IPS-NIHi11 (cell line): ENCODE data around the gene LHX4.

Source experiments
- DNase-seq: peaks from one replicate; pipeline ENCODE4 v3.0.0; 2012; ENCODE audit warnings: mixed read lengths, low spot score

LHX4 gene

DNA sequence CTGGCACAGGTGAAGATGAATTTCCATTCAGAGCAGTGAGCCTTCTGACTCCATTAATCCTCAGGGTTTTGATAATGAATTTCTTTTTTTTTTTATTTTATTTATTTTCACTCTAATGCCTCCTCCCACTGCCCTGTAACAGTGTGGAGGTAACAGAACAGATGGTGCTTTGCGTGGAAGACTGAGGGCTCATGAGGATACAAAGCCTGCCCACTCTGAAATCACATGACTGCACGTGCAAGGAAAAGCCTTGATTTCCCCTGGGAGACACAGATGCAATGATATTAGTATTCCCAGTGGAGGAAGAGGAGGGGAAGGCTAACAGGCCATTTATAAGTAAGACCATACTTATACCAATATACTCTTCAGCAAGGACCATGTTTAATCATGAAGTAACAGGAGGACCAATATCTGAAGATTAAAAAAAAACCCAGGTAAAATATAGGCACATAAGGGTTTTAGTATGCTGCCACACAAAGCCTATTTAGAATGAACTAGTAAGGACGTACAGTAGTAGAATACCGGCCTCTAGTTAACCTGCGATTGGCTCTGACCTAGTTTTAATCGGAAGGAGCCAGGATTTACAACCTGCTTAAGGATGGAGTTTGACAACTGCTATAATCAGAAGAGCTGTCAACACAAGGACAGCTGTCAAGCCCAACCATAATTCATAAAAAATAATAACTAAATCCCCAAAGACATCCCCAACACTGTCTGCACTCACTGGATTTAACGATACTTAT, 69.6 kb downstream of the LHX4 start:
- no peak for DNase-seq

DNA sequence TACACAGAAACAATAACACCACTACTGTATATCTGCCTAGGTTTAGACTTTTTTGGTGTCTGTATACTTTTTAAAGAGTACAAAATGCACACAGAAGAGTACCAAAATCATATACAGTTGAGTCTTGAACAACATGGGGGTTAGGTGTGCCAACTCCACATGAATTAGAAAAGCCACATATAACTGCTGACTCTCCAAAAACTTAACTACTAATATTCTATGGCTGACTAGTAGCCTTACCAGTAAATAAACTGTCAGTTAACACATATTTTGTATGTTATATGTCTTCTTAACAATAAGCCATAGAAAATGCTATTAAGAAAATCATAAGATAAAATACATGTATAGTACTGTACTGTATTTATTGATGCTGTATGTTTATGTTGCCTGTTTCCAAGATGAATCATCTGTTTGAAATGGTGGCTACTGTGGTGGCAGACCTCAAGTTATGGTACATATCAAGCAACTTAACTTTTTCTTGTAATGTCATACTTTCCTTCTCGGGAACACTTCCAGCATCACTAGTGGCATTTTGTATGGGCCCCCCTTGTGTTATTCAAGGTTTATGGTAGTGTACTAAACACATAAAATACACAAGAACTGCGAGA, 71.2 kb downstream of the LHX4 start:
- DNase-seq = no peak

DNA sequence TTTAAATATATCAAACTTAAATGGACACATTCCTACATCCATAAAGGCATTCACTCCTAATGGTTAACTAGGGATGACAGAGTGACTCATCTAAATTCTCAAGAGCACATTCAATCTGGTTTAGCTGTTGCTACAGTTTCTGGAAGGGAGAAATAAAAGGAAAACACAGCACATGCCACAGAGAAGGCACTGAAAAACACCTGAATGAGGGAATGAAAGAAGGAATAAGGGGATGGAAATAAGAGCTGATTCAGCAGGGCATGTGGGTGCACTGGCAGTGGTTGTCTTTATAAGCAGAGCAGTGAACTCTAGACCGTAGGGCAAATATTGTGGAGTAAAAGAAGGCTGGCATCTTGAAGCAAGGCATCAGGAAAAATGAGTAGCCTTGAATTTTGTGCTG, 79.3 kb downstream of the LHX4 start:
- DNase-seq = no peak

DNA sequence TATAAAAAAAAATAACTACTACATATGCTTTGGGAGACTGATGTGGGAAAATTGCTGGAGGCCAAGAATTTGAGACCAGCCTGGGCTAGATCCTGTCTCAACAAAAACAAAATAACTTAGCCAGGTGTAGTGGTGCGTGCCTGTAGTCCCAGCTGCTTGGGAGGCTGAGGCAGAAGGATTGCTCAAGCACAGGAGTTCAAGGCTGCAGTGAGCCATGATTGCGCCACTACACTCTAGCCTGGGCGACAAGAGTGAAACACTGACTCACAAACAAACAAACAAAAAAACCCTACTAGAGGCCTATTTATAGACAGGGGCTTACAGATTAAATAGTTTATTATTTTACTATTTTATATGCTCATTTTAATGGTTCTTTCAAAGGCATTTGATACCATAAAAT, 80.0 kb downstream of the LHX4 start:
- no peak for DNase-seq

DNA sequence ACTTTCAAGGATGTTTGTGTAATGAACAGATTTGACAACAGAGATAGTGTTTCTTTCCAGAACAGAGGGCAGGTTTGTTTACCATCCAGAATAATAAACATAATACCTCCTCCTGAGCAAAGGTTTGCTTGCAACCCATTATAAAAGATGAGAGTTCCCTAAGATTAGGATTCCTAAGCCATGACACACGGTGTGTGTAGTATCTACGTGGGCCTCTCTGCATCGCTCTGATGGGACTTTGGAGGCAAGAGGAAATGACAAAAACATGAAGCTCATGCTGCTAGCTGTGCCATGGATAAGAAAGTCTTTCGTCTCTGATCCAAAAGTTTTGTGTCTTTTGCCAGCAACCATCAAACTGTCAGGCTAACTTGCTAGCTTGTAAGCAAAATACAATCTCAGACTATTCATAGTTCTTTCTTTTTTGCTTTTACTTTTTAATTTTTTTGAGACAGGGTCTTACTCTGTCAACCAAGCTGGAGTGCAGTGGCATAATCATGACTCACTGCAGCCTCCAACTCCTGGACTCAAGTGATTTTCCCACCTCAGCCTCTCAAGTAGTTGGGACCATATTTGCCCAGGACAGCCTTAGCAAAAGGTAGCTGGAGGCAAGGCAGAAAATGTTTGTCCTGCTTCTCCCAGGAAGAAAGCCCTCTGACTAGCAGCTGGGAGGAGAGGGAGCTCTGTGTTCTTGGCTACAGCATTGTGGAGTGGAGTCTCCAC, 81.1 kb downstream of the LHX4 start:
- no peak for DNase-seq

DNA sequence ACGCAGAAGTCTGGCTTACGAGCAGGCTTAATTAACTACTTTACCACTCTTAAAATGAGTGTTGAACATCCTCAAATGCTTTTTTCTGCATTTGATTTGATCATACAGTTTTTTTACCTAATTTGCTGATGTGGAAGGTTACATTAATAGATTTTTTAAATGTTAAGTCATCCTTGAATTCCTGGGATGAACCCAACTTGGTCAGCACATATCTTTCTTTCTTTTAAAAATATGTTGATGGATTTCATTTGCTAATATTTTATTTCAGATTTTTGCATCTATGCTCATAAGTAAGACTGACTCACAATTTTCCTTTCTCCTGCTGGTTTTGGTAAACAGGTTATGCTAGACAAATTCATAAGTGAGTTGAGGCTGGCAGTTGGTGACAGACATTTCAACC, 82.9 kb downstream of the LHX4 start:
- no peak for DNase-seq

DNA sequence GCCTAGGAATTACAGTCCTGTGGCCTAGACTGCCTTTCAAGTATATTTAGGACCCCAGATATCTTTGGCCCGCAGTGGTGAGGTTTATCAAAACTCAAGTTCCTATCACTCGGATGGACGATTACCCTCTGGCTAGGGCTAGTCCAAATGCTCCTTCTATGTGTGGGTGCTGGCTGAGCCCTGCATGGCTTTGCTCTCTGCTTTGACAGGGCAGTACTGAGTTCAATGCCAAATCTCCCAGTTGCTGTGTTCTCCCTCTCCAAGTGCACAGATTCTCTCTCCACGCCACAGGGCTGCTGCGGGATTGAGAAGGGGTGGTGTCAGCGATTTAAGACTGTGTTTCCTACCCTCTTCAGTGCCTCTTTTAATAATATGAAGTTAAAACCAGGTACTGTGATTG, 97.0 kb downstream of the LHX4 start:
- DNase-seq = no peak
